Muscle of arm (tissue), 12 donors: ENCODE measurements around the gene MCTP2. TPM values are rescaled to one million over a fixed set of nuclear protein-coding genes. Genes with fewer than 3 reads are reported as not detected.
"Not testable (repeated sequence)": the region's sequence is repeated elsewhere in the genome, so short reads cannot be mapped to it uniquely, and the experiment has no call there.

Source experiments
- DNase-seq: peaks from one replicate; pipeline ENCODE4 v3.0.0-alpha.2; 2013
- polyA plus RNA-seq, 12 donors: library from polyadenylated mRNA; unstranded; fragments of 120-200 nt; gene quantifications; one replicate each; pipeline ENCODE4 v1.2.1, GENCODE V29; 2013; ENCODE audit not compliant: insufficient read length in 12 of 12

The MCTP2 gene
- polyA plus RNA-seq, 12 donors = 0.33 to 10.1 (median 0.57) TPM; not detected in 1

GRCh38 chr15:94451466-94451865 lies 220.1 kb downstream of the MCTP2 start:
- DNase-seq = no peak

GRCh38 chr15:94453227-94453988 lies 222.0 kb downstream of the MCTP2 start:
- DNase-seq = no peak

GRCh38 chr15:94455297-94455696 lies 223.9 kb downstream of the MCTP2 start:
- DNase-seq = no peak

GRCh38 chr15:94456226-94456625 lies 224.9 kb downstream of the MCTP2 start:
- DNase-seq = no peak

- DNase-seq = no peak
Measured at GRCh38 chr15:94457661-94458060, 226.3 kb downstream of the MCTP2 start.

GRCh38 chr15:94460624-94461023 lies 229.3 kb downstream of the MCTP2 start:
- DNase-seq = no peak

GRCh38 chr15:94467034-94467433 lies 235.7 kb downstream of the MCTP2 start:
- DNase-seq = no peak

GRCh38 chr15:94470492-94470891 lies 239.1 kb downstream of the MCTP2 start:
- no peak for DNase-seq

- no peak for DNase-seq
Measured at GRCh38 chr15:94476686-94477085, 245.3 kb downstream of the MCTP2 start.

- DNase-seq = no peak
Measured at GRCh38 chr15:94477913-94478553, 246.7 kb downstream of the MCTP2 start.

GRCh38 chr15:94478763-94479162 lies 247.4 kb downstream of the MCTP2 start:
- no peak for DNase-seq

- no peak for DNase-seq
Measured at GRCh38 chr15:94480289-94480834, 249.0 kb downstream of the MCTP2 start.

- no peak for DNase-seq
Measured at GRCh38 chr15:94485148-94485719, 253.9 kb downstream of the MCTP2 start.

- no peak for DNase-seq
Measured at GRCh38 chr15:94487635-94488034, 256.3 kb downstream of the MCTP2 start.

GRCh38 chr15:94493176-94493575 lies 261.8 kb downstream of the MCTP2 start:
- DNase-seq = no peak

GRCh38 chr15:94493586-94493985 lies 262.2 kb downstream of the MCTP2 start:
- DNase-seq = not testable (repeated sequence)

- no peak for DNase-seq
Measured at GRCh38 chr15:94494732-94495131, 263.4 kb downstream of the MCTP2 start.

- no peak for DNase-seq
Measured at GRCh38 chr15:94503293-94503692, 271.9 kb downstream of the MCTP2 start.

- DNase-seq = no peak
Measured at GRCh38 chr15:94509259-94509658, 277.9 kb downstream of the MCTP2 start.

- no peak for DNase-seq
Measured at GRCh38 chr15:94522125-94522524, 290.8 kb downstream of the MCTP2 start.

GRCh38 chr15:94523873-94524272 lies 292.5 kb downstream of the MCTP2 start:
- DNase-seq = no peak

GRCh38 chr15:94524565-94524964 lies 293.2 kb downstream of the MCTP2 start:
- DNase-seq = no peak
